Measurements from ENCODE around the gene PUS1. TPM values are rescaled to one million over a fixed set of nuclear protein-coding genes. Genes with fewer than 3 reads are reported as not detected.

Gene PUS1
- total and polyA plus RNA-seq, 9 of the 15 experiments (the other 6 are each of a cell fraction or from before 2014, with no cell fraction given) = 1.9 to 90.8 (median 30.0) TPM

DNA sequence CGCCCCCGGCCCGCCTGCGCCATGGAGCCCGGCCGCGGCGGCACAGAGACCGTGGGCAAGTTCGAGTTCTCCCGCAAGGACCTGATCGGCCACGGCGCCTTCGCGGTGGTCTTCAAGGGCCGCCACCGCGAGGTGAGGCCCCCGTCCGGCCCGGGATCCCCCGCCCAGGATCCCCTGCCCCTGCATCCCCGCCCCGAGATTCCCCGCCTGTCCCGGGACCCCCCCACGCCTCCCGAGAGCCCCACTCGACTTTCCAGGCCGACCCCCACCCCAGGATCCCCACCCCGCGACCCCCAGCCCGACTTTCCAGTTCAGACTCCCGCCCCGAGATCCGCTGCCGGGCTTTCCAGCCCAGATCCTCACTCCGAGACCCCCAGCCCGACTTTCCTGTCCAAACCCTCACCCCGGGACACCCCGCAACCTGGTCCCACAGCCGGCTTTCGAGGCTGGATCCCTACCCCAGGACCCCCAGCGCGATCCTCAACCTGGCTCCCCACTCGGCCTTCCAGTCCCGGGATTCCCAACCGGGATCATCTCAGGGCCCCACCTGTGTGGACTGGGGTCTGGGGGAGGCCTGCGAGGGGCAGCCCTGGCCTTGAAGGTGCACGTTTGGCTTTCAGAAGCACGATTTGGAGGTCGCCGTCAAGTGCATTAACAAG, 34.0 kb upstream of the PUS1 start (continued):
- no peak for TF ChIP-seq TAF1 (IDR thresholded peaks at IDR 0.05; ENCODE audit: control insufficient read depth, extremely low read depth, insufficient read depth, low read length, severe bottlenecking)
- no peak for TF ChIP-seq STAT5B (CRISPR knock-in tag; IDR thresholded peaks at IDR 0.05)
- TF ChIP-seq, protein P1, sequence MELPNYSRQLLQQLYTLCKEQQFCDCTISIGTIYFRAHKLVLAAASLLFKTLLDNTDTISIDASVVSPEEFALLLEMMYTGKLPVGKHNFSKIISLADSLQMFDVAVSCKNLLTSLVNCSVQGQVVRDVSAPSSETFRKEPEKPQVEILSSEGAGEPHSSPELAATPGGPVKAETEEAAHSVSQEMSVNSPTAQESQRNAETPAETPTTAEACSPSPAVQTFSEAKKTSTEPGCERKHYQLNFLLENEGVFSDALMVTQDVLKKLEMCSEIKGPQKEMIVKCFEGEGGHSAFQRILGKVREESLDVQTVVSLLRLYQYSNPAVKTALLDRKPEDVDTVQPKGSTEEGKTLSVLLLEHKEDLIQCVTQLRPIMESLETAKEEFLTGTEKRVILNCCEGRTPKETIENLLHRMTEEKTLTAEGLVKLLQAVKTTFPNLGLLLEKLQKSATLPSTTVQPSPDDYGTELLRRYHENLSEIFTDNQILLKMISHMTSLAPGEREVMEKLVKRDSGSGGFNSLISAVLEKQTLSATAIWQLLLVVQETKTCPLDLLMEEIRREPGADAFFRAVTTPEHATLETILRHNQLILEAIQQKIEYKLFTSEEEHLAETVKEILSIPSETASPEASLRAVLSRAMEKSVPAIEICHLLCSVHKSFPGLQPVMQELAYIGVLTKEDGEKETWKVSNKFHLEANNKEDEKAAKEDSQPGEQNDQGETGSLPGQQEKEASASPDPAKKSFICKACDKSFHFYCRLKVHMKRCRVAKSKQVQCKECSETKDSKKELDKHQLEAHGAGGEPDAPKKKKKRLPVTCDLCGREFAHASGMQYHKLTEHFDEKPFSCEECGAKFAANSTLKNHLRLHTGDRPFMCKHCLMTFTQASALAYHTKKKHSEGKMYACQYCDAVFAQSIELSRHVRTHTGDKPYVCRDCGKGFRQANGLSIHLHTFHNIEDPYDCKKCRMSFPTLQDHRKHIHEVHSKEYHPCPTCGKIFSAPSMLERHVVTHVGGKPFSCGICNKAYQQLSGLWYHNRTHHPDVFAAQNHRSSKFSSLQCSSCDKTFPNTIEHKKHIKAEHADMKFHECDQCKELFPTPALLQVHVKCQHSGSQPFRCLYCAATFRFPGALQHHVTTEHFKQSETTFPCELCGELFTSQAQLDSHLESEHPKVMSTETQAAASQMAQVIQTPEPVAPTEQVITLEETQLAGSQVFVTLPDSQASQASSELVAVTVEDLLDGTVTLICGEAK (IDR thresholded peaks at IDR 0.05) = 0 out of 2 replicates have a peak, but pooled peaks have one; percentile 23
- TF ChIP-seq, protein P1 (CRISPR knock-in tag; IDR thresholded peaks at IDR 0.05) = no peak
- TF ChIP-seq JUNB (CRISPR knock-in tag; conservative IDR thresholded peaks at IDR 0.05) = no peak
- TF ChIP-seq SNIP1 (IDR thresholded peaks at IDR 0.05; ENCODE audit: low read depth) = no peak
- TF ChIP-seq, protein P2, sequence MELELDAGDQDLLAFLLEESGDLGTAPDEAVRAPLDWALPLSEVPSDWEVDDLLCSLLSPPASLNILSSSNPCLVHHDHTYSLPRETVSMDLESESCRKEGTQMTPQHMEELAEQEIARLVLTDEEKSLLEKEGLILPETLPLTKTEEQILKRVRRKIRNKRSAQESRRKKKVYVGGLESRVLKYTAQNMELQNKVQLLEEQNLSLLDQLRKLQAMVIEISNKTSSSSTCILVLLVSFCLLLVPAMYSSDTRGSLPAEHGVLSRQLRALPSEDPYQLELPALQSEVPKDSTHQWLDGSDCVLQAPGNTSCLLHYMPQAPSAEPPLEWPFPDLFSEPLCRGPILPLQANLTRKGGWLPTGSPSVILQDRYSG (tag; conservative IDR thresholded peaks at IDR 0.05; ENCODE audit: low read depth) = no peak
